Measurements from ENCODE around the gene UNC5A.

The UNC5A gene

GRCh38 chr5:176781638-176782570 lies 28.5 kb upstream of the UNC5A start:
- DNase-seq, result peak in 1 of 2 donors; percentile 5

GRCh38 chr5:176784218-176785165 lies 25.9 kb upstream of the UNC5A start:
- no peak for DNase-seq

GRCh38 chr5:176785184-176786145 lies 24.9 kb upstream of the UNC5A start:
- DNase-seq, result no peak

- no peak for DNase-seq
These were observed 22.7 kb upstream of the UNC5A start for GRCh38 chr5:176787676-176788075.

GRCh38 chr5:176788091-176788490 lies 22.3 kb upstream of the UNC5A start:
- no peak for DNase-seq

GRCh38 chr5:176788941-176789872 lies 21.2 kb upstream of the UNC5A start:
- DNase-seq, result no peak

GRCh38 chr5:176789873-176790615 lies 20.3 kb upstream of the UNC5A start:
- DNase-seq, result no peak

- DNase-seq, result no peak
These were observed 19.4 kb upstream of the UNC5A start for GRCh38 chr5:176790941-176791340.

GRCh38 chr5:176792655-176793342 lies 17.6 kb upstream of the UNC5A start:
- no peak for DNase-seq

GRCh38 chr5:176793343-176793699 lies 17.0 kb upstream of the UNC5A start:
- DNase-seq, result no peak

GRCh38 chr5:176793736-176794135 lies 16.6 kb upstream of the UNC5A start:
- no peak for DNase-seq

GRCh38 chr5:176794509-176794908 lies 15.8 kb upstream of the UNC5A start:
- DNase-seq, result no peak

- DNase-seq, result no peak
These were observed 13.9 kb upstream of the UNC5A start for GRCh38 chr5:176796411-176796810.

- DNase-seq, result no peak
These were observed 13.4 kb upstream of the UNC5A start for GRCh38 chr5:176796970-176797369.

- no peak for DNase-seq
These were observed 12.8 kb upstream of the UNC5A start for GRCh38 chr5:176797456-176798050.

GRCh38 chr5:176798086-176798876 lies 12.1 kb upstream of the UNC5A start:
- no peak for DNase-seq

GRCh38 chr5:176798949-176799348 lies 11.4 kb upstream of the UNC5A start:
- no peak for DNase-seq

GRCh38 chr5:176799488-176799887 lies 10.9 kb upstream of the UNC5A start:
- DNase-seq, result no peak

- DNase-seq, result no peak
These were observed 10.3 kb upstream of the UNC5A start for GRCh38 chr5:176800024-176800423.

Data from CD4-positive, alpha-beta T cell treated with Interleukin-4 for 1 hour (primary cell).